LNCaP clone FGC (cell line): ENCODE data around the gene SCN8A.

ENCODE experiments used
- DNase-seq: peaks from one replicate; pipeline ENCODE4 v3.0.0-alpha.2; 2011; ENCODE audit warnings: low read depth
- H3K4me3 ChIP-seq: 2 replicates; pipeline ENCODE4 v1.5.1; 2011; ENCODE audit warnings: mild to moderate bottlenecking, low read depth, low read length, control low read depth
- CTCF ChIP-seq: IDR thresholded peaks from 2 replicates; pipeline ENCODE4 v1.5.1; 2012; ENCODE audit warnings: mild to moderate bottlenecking; ENCODE audit not compliant: control insufficient read depth, insufficient read depth; ENCODE audit errors: extremely low read depth

SCN8A gene

DNA sequence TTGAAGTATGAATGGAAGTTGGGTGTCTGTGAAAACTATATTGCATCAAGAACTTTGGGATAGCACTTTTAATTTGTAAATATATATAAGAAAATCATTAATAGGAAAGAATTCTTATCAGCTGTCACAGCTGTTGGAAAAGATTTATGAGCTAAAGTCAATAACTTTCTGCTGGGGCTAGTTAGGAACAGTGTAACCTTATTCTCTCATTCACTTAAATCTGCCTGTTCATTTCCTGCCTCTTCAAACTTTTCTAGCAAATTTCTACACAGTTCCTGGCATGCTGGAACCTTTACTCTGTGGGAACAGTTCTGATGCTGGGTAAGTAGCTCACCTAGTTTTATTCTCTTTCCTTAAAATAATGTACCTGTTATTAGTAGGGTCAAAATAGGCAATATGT, 109.9 kb downstream of the SCN8A start:
- H3K4me3 ChIP-seq = no peak overlapping the region
- no peak for TF ChIP-seq CTCF
- DNase-seq = no peak

DNA sequence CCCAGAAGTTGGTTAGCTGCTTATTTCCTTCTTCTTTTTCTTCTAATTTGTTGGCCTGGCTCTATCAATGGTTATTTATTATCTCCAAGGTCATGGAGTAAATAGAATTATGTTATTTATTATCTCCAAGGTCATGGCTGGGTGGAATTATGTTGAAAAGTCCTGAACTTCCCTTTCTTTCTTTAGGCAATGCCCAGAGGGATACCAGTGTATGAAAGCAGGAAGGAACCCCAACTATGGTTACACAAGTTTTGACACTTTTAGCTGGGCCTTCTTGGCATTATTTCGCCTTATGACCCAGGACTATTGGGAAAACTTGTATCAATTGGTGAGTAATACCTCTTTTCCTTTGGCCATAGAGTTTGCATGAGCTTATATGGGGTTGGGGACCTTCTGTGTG, 111.6 kb downstream of the SCN8A start:
- no peak for TF ChIP-seq CTCF
- H3K4me3 ChIP-seq = no peak overlapping the region
- DNase-seq = no peak

- no peak for TF ChIP-seq CTCF
- no peak overlapping the region for H3K4me3 ChIP-seq
- DNase-seq = no peak
Measured at GRCh38 chr12:51705450-51705849, 114.4 kb downstream of the SCN8A start.

- no peak overlapping the region for H3K4me3 ChIP-seq
- DNase-seq = no peak
- no peak for TF ChIP-seq CTCF
Measured at GRCh38 chr12:51706206-51706605, 115.2 kb downstream of the SCN8A start.

DNA sequence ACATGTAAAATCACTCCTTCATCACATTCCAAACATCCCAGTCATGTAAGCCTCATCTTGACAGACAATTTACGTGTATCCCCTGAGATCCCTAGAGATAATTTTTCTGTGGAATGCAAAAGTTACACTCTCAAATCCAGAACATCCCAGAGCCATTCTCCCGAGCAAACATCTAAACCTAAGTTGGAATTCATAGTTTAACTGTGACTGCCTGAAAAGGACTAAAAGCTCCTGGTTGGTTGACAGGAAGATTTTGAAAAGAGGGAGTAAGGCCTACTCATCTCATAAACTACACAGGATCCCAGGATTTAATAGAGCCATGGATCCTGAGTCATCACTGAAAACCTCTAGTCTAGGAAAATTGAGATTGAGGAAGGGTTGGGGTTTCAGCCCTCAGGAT, 123.6 kb downstream of the SCN8A start:
- no peak for TF ChIP-seq CTCF
- no peak for DNase-seq
- H3K4me3 ChIP-seq = no peak overlapping the region

DNA sequence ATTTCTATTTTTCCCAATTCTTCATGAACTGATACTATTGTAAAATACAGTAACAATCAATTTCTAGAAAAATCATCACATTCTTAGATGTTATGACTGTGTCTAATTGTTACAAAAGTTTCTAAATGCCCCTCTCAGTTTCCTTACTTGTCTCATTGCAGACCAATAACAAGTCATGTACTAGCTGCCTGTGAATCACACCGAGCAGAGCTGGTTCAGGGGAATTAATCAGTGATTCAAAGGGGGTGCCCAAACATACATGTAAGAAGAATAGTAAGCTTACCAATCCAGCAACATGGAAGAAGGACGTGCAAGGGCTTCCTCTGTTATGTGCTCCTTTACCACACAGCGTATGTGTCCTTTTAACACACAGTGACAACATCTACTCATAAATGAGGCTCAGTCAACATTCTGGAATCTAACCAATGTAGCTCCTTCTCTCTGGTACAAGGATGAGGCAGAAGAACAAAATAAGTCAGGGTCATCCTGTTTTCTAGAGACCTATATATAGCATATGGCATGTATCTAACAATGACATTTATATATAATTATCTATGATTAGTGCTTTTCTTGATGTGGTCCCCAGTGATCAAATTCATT, 126.4 kb downstream of the SCN8A start:
- no peak for TF ChIP-seq CTCF
- no peak overlapping the region for H3K4me3 ChIP-seq
- DNase-seq = no peak

DNA sequence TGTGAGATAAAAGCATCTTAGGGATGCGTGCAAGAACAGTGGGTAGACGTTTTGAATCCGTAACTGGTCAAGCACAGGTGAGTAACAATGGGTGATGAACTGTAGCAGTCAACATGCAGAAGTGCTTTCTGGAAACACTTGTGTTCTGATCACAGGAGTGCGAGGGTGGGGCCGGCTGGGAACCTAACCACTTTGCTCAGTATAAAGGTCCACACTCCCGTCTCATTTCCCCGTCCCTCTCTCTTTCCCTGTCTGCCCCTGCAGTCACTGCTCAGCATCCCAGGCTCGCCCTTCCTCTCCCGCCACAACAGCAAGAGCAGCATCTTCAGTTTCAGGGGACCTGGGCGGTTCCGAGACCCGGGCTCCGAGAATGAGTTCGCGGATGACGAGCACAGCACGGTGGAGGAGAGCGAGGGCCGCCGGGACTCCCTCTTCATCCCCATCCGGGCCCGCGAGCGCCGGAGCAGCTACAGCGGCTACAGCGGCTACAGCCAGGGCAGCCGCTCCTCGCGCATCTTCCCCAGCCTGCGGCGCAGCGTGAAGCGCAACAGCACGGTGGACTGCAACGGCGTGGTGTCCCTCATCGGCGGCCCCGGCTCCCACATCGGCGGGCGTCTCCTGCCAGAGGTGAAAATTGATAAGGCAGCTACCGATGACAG, 130.4 kb downstream of the SCN8A start:
- no peak for DNase-seq
- no peak overlapping the region for H3K4me3 ChIP-seq
- no peak for TF ChIP-seq CTCF
